Endothelial cell (in vitro differentiated cells): ENCODE results near the gene LRRC57. TPM values are rescaled to one million over a fixed set of nuclear protein-coding genes. Genes with fewer than 3 reads are reported as not detected.
A peak's percentile ranks its signal among the peaks of the same experiment; 100 is the strongest.

Experiments
- DNase-seq: peaks from one replicate; pipeline ENCODE4 v3.0.0; 2021; ENCODE audit warnings: low spot score
- H3K27ac Mint-ChIP-seq: one replicate; pipeline ENCODE4 v1.8.0; 2021; ENCODE audit warnings: mixed read lengths, inconsistent platforms; ENCODE audit not compliant: unreplicated experiment
- H3K27me3 Mint-ChIP-seq: one replicate; pipeline ENCODE4 v1.8.0; 2021; ENCODE audit warnings: mild to moderate bottlenecking, moderate library complexity, mixed read lengths, inconsistent platforms; ENCODE audit not compliant: unreplicated experiment
- H3K36me3 Mint-ChIP-seq: one replicate; pipeline ENCODE4 v1.8.0; 2021; ENCODE audit warnings: mild to moderate bottlenecking, low read depth, mixed read lengths, inconsistent platforms; ENCODE audit not compliant: unreplicated experiment
- H3K4me1 Mint-ChIP-seq: one replicate; pipeline ENCODE4 v1.8.0; 2021; ENCODE audit warnings: mild to moderate bottlenecking, mixed read lengths, inconsistent platforms; ENCODE audit not compliant: unreplicated experiment
- H3K4me3 Mint-ChIP-seq: one replicate; pipeline ENCODE4 v1.8.0; 2021; ENCODE audit warnings: mild to moderate bottlenecking, mixed read lengths, inconsistent platforms; ENCODE audit not compliant: unreplicated experiment
- H3K9me3 Mint-ChIP-seq: one replicate; pipeline ENCODE4 v1.8.0; 2021; ENCODE audit warnings: mixed read lengths, inconsistent platforms; ENCODE audit not compliant: unreplicated experiment
- total RNA-seq: library from RNA; stranded (reverse); fragmentation: NEBNext Ultra II Directional; extraction: Animal tissue kit (Norgen Biotek cat#: 25700); gene quantifications from one replicate; pipeline ENCODE4 v1.2.1, GENCODE V29; 2021; ENCODE audit not compliant: unreplicated experiment
- TF ChIP-seq, protein P1 (sequence below): fragments of 200-600 bp; sonication (generic); IDR thresholded peaks from one replicate; pipeline ENCODE4 v1.5.0; 2021; ENCODE audit warnings: antibody characterized with exemption; ENCODE audit not compliant: unreplicated experiment

LRRC57 gene
- total RNA-seq, 1 donor from 2014 or later, result 32.7 TPM

DNA sequence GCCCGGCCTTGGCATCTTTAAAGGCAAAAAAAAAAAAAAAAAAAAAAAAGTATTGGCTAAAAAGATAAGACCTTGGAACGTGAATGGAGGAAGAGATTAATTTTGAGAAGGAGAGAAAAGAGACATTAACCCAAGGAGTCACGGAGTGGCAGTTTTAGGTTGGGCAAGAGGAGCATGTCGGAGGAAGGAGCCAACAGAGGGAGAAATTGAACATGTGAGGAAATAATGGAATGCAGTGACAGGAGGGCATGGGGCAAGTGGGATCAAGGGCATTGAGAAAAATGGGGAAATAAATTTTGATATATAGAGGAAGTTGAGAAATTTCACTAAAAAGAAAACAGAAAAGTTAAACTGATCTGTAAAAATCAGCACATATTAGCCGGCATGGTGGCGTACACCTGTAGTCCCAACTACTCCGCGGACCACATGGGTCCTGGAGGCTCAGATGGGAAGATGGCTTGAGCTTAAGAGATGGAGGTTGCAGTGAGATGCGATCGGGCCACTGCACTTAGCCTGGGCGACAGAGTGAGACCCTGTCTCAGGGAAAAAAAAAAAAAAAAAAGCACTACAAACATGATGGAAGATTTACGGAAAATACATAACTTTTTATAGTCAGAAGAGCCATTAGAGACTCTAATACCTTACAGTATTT, 1.3 kb upstream of the LRRC57 start:
- H3K4me1 Mint-ChIP-seq, result peaks cover 18% of the 10 kb centered on the region
- no peak overlapping the region for H3K27ac Mint-ChIP-seq
- no peaks in the 10 kb centered on the region for H3K36me3 Mint-ChIP-seq
- H3K4me3 Mint-ChIP-seq, result peak overlapping the region; percentile 84
- H3K27me3 Mint-ChIP-seq, result peaks cover 4% of the 10 kb centered on the region
- TF ChIP-seq, protein P1, sequence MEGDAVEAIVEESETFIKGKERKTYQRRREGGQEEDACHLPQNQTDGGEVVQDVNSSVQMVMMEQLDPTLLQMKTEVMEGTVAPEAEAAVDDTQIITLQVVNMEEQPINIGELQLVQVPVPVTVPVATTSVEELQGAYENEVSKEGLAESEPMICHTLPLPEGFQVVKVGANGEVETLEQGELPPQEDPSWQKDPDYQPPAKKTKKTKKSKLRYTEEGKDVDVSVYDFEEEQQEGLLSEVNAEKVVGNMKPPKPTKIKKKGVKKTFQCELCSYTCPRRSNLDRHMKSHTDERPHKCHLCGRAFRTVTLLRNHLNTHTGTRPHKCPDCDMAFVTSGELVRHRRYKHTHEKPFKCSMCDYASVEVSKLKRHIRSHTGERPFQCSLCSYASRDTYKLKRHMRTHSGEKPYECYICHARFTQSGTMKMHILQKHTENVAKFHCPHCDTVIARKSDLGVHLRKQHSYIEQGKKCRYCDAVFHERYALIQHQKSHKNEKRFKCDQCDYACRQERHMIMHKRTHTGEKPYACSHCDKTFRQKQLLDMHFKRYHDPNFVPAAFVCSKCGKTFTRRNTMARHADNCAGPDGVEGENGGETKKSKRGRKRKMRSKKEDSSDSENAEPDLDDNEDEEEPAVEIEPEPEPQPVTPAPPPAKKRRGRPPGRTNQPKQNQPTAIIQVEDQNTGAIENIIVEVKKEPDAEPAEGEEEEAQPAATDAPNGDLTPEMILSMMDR, result no peak
- H3K9me3 Mint-ChIP-seq, result no peaks in the 10 kb centered on the region
- no peak for DNase-seq

DNA sequence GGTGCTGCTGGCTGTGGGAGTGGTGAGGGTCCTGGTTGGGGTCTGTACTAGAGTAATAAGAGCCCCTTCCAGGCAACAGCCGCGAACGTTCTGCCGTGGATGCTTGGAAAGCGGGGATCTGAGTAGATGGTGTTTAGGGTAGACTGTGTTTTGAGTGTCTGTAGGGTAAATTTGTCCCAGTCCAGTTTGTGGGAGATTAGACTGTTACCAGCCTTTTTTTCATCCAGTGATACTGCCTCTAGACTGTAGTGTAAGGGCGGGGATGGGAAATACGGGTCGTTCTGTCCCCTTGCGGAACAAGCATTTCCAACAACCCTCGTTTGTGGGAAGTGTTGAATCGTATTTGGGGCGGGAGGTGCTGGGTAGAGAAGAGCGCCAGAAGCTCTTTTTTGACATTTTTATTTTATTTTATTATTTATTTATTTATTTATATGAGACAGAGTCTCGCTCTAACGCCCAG, 469 bp upstream of the LRRC57 start:
- no peak for DNase-seq
- peaks cover 18% of the 10 kb centered on the region for H3K4me1 Mint-ChIP-seq
- peak overlapping the region; percentile 95 for H3K4me3 Mint-ChIP-seq
- no peaks in the 10 kb centered on the region for H3K9me3 Mint-ChIP-seq
- H3K36me3 Mint-ChIP-seq, result no peaks in the 10 kb centered on the region
- TF ChIP-seq, protein P1, result no peak
- H3K27me3 Mint-ChIP-seq, result peaks cover 4% of the 10 kb centered on the region
- H3K27ac Mint-ChIP-seq, result peak overlapping the region; percentile 90

- peak overlapping the region; percentile 95 for H3K4me3 Mint-ChIP-seq
- TF ChIP-seq, protein P1, result no peak
- no peaks in the 10 kb centered on the region for H3K9me3 Mint-ChIP-seq
- no peak for DNase-seq
- H3K4me1 Mint-ChIP-seq, result peaks cover 18% of the 10 kb centered on the region
- H3K27me3 Mint-ChIP-seq, result peaks cover 4% of the 10 kb centered on the region
- H3K36me3 Mint-ChIP-seq, result no peaks in the 10 kb centered on the region
- peak overlapping the region; percentile 90 for H3K27ac Mint-ChIP-seq
These were observed 710 bp downstream of the LRRC57 start for GRCh38 chr15:42547918-42548248.

GRCh38 chr15:42544853-42545629, 3.6 kb downstream of the LRRC57 start:
- Mint-ChIP-seq H3K4me1 (peaks cover 18% of the 10 kb centered on the region), H3K27ac (no peak overlapping the region), H3K4me3 (no peak overlapping the region), H3K36me3 (peaks cover 4% of the 10 kb centered on the region), H3K27me3 (peaks cover 3% of the 10 kb centered on the region), H3K9me3 (no peaks in the 10 kb centered on the region)
- no peak for DNase-seq
- TF ChIP-seq, protein P1, result no peak

DNA sequence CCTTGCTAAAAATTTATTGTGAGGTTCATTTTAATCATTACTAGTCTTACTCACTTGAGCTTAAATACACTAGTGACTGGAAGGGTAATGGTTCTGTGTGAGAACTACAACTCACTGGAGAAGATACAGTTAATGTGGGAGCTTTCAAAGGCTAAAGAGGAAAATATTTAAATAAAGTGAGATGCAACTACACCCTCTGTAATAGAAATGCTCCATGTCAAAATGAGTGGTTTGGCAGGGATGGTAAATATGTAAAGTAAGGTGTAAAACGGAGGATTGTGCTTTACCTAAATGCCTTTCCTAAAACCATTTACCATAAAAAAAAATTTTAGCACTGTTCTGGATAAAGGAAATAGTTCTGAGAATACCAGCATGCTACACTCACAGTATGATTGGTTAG, 15.3 kb downstream of the LRRC57 start:
- Mint-ChIP-seq H3K36me3 (peaks cover 28% of the 10 kb centered on the region), H3K4me3 (no peak overlapping the region), H3K27ac (no peak overlapping the region), H3K4me1 (no peaks in the 10 kb centered on the region), H3K9me3 (no peaks in the 10 kb centered on the region), H3K27me3 (peaks cover 3% of the 10 kb centered on the region)
- TF ChIP-seq, protein P1, result no peak
- DNase-seq, result no peak
